HAP-1 (cell line): Measurements from ENCODE around the gene NRBF2.

Source experiments
- DNase-seq, 2 experiments: peaks; one replicate each; pipeline ENCODE4 v3.0.0-alpha.2; 2016 to 2020; ENCODE audit warnings: low spot score in 2 of 2
- H3K27me3 ChIP-seq: fragments of 250-450 bp; sonication (Bioruptor Pico); 2 replicates; pipeline ENCODE4 v1.5.1; 2020; ENCODE audit warnings: low read depth, mild to moderate bottlenecking, moderate library complexity
- H3K36me3 ChIP-seq: fragments of 250-450 bp; sonication (Bioruptor Pico); replicated peaks from 2 replicates; pipeline ENCODE4 v1.5.1; 2020; ENCODE audit warnings: mild to moderate bottlenecking
- H3K4me1 ChIP-seq: fragments of 250-450 bp; sonication (Bioruptor Pico); 2 replicates; pipeline ENCODE4 v1.5.1; 2020; ENCODE audit warnings: mild to moderate bottlenecking
- H3K4me3 ChIP-seq: fragments of 250-450 bp; sonication (Bioruptor Pico); 2 replicates; pipeline ENCODE4 v1.5.1; 2020; ENCODE audit warnings: mild to moderate bottlenecking, moderate library complexity
- H3K9me3 ChIP-seq: fragments of 250-450 bp; sonication (Bioruptor Pico); 2 replicates; pipeline ENCODE4 v1.5.1; 2020; ENCODE audit warnings: mild to moderate bottlenecking, moderate library complexity
- in situ Hi-C: fragments of 300-500 bp; cut with MboI; formaldehyde crosslinking; loops from 3 replicates; pipeline ENCODE4 v1.14.3; 2020; ENCODE audit warnings: low sequenced_read_pairs, inconsistent platforms, mixed read lengths

NRBF2 gene

DNA sequence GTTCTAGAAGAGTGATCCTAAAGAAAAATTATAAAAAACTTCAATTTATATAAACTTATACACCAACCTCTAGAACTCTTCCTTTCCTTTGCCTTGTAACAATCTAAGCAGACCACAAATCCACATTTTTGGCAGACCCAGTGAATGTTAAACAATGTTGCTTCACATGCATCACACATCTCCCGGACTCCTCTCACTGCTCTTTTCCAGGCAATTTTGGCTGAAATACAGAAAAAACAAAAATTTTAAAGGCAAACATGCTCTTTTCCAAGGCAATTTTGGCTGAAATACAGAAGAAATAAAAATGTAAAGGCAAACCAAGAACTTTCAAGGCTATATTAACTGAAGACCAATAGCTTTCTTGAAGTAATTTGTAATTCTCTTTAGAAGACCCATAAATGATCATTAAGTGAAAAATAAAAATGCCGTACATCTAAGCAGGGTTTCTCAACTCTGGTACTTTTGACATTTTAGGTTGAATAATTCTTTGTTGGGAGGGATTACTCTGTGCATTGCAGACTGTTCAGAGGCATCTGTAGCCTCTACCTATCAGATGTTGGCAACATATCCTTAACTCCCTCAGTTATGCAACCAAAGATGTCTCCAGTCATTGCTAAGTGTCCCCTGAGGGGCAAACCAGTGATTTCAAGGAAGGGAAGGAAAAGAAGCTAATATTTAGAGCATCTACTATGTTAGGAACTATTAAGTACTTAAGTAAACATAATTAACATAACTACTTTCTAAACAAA is 64.4 kb downstream of the NRBF2 start:
- peaks cover 14% of the 10 kb centered on the region for H3K4me1 ChIP-seq
- in situ Hi-C loops = no loop called here
- peaks cover 5% of the 10 kb centered on the region; the same call in 1 of the 2 replicates for H3K36me3 ChIP-seq
- DNase-seq = no peak
- H3K27me3 ChIP-seq = no peaks in the 10 kb centered on the region
- no peaks in the 10 kb centered on the region for H3K9me3 ChIP-seq
- H3K4me3 ChIP-seq = no peak overlapping the region

DNA sequence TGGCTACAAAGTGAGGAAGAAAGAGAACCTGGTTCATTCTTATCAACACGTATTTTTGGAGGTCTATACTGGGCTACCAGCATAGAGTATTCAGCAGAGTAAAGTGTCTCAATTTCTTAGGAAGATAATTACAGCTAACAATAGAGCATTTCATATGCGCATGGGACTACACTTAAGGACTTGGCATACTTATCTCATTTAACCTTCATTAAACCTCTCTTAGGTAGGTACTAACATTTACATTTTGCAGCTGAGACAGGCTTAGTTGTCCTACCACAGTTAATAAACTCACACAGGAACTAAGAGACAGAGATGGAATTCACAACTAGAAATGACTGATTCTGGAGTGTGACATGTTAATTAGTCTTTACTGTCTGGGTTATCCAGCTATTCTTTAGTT is 66.6 kb downstream of the NRBF2 start:
- in situ Hi-C loops = no loop called here
- peak in 1 of 2 experiments; percentile 74 for DNase-seq
- Histone ChIP-seq H3K4me1 (peaks cover 30% of the 10 kb centered on the region), H3K36me3 (0 out of 2 replicates have a peak, but pooled peaks cover 3% of the 10 kb centered on the region), H3K4me3 (no peak overlapping the region), H3K9me3 (no peaks in the 10 kb centered on the region), H3K27me3 (no peaks in the 10 kb centered on the region)

DNA sequence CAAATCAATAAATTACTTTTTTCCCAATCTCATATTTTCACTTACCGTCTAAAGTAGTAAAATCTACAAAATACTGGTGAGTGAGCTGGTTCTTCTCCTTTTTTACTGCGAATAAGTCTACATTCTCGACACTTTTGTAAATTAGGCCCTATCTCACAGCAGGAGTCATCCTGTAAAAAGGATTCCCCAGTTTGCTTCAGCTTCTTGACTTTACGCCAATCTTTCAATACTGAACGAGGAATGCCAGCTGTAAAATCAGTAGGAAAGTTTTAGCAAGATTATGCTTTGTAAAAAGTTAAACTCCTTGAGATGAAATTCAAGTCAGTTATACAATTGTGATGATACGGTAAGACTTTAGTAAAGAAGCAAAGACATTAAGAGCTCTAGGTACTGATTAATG is 67.3 kb downstream of the NRBF2 start:
- in situ Hi-C loops = no loop called here
- H3K36me3 ChIP-seq = 0 out of 2 replicates have a peak, but pooled peaks cover 3% of the 10 kb centered on the region
- H3K4me3 ChIP-seq = no peak overlapping the region

DNA sequence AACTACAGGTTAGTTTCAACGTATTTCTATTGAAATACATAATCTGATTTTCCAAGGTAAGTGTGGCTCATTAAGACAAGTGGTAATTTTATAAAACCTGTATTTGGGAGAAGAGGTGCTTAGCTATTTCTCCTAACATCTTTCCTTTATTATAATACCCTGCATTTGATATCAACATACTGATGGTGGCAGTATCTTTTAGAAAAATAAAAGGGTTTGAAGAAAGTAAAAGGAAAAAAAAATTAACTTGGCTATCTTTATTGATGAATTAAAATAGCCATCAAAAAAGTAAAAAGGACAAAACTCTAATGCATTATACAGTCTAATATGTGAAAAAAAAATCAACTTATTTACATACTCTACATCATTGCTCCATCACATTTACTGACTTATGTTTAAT is 68.0 kb downstream of the NRBF2 start:
- no peaks in the 10 kb centered on the region for H3K27me3 ChIP-seq
- no peaks in the 10 kb centered on the region for H3K9me3 ChIP-seq
- in situ Hi-C loops = no loop called here
- no peak for DNase-seq
- 0 out of 2 replicates have a peak, but pooled peaks cover 3% of the 10 kb centered on the region for H3K36me3 ChIP-seq
- H3K4me1 ChIP-seq = peaks cover 39% of the 10 kb centered on the region
- H3K4me3 ChIP-seq = no peak overlapping the region

More for the DNA sequence above, 67.3 kb downstream of the NRBF2 start:
- DNase-seq = no peak
- Histone ChIP-seq H3K4me1 (peaks cover 37% of the 10 kb centered on the region), H3K9me3 (no peaks in the 10 kb centered on the region), H3K27me3 (no peaks in the 10 kb centered on the region)
